ENCODE results near the gene TCF12.

Gene TCF12

DNA sequence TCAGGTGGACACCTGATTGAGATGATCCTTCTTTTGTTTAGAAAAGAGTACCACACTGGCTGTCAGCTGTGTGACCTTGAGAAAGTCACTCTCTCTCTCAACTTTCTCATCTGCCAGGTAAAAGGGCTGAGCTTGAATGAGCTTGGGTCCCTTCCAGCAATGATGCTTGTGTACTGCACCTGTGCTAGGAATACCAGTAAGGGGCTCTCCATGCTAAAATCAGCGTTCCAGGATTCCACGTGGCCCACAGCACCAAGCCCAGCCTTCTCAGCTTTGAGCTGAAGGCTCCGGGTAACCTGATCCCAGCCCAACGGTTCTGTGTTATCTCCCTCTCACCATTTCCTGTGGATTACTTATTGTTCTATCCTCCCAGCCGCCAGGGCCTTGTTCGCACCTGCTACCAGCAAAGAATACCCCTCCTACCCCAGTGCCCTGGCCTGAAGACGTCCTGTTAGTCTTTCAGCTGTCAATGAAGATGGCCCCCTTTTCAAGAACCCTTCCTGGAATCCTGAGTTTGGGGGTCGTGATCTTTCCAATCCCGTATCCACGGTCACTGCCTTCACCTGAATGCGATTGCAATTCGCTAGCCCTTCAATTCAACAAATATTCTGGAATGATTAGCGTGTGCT, 403.6 kb downstream of the TCF12 start:
- no peak for DNase-seq

DNA sequence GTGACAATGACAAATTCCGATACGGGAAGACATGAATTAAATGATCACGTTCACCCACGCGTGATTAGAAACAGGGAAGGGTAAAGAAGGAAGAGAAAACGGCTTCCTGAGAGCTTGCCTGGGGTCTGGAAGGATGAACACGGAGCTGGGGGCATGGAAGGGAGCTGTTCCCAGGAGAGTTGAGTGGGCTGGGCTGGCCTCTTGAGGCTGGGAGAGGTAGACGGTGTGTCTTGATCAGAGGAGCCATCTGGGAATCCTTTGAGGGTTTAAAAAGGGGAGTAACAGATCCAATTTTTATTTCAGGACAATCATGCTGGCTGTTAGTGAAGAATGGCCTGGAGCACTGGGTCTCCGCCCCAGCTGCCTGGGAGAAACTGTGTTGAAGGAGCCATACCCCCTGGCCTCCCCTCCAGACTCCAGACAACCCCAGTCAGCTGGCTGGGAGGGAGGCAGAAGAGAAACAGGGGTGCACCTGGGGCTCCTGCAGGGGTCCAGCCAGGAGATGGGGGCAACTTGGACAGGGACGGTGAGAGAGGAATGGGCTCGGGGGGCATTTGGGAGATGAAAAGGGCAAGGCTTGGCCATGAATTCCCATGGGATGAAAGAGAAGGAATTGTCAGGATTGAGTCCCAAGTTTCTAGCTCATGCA, 404.3 kb downstream of the TCF12 start:
- DNase-seq: no peak

DNA sequence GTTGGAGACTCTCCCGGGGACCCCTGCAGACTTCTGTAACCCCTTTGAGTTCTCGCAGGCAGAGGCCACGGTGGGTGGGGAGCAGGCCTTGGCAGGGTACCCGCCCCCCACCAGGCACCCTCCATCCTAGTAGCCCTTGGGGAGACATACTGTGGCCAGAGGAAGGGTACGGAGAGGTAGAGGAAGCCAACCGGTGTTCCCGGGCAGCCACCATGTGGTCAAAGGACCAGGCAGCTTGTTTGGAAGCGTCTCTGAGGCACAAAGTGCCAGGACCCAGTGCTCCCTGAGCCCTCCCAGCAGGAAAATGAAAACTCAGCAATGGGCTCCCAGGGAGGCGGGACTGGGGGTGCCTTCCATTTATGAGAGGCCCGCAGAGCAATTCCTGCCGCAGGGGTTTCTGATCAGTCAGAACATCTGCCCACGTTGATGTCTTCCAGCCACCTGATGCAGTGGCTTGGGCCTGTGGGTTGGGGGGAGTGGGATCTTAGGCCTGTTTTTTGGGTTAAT, 404.9 kb downstream of the TCF12 start:
- no peak for DNase-seq

DNA sequence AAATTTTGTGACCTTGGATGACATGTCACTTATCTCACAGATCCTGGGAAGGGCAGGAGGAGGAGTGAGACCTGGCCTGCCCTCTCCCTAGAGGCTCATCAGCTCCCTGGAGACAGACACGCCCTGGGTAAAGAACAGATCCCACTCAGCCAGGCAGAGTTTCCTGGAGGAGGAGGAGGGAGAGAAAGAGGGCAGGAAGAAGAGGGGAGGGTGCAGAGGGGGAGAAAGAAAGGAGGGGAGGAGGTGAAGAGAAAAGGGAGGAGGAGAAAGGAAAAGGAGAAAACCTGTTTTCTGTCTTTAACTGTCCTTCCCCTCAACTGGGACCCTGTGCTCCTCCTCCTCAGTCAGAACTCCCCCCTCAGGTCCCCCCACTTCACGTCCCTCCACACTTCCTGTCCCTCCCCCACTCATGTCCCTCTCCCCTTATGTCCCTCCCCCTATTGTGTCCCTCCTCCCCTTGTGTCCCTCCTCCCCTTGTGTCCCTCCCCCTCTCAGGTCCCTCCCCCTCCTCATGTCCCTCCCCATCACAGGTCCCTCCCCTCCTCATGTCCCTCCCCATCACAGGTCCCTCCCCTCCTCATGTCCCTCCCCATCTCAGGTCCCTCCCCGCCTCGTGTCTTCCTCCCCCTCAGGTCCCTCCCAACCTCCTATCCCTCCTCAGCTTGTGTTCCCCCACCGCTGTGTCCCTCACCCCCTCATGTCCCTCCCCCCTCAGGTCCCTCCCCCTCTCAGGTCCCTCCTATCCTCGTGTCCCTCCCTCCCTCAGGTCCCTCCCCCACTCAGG, 405.6 kb downstream of the TCF12 start:
- DNase-seq: no peak

DNA sequence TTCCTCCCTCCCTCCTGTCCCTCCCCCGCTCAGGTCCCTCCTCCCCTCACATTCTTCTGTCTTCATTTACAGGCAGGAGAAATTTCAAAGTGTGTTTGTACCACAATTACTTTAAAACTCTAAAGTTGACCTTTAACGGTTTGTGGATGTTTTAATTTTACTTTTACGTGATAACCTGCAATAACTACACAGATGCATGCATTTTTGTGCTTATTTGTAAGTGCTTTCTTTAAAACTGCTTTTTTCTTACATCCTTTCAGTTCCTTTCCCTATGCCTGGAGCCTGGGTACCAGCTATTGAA, 406.1 kb downstream of the TCF12 start:
- no peak for DNase-seq

DNA sequence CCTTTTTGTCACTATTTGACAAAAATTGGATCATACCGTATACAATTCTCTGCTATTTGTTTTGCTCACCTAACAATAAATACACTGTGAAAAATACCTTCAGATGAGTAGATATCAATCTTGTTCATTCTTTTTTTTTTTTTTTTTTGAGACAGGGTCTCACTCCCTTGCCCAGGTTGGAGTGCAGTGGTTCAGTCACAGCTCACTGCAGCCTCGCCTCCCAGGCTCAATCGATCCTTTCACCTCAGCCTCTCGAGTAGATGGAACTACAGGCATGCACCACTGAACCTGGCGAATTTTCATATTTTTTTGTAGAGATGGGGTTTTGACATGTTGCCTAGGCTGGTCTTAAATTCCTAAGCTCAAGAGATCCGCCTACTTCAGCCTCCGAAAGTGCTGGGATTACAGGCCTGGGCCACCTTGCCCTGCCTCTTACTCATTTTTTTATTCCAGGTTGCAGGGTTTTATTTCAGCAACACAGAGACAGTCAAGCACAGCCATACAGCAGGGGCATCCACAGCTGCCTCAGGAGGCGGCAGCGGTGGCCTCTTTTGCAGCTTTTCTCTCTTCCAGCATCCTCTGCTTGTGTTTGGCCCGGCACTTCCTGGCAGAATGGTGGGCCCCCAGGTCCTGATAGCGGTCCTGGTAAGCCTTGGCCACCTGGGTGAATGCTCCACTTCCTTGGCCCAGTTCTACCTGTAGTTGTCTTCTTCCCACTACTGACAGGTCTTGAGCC, 406.7 kb downstream of the TCF12 start:
- DNase-seq: no peak

DNA sequence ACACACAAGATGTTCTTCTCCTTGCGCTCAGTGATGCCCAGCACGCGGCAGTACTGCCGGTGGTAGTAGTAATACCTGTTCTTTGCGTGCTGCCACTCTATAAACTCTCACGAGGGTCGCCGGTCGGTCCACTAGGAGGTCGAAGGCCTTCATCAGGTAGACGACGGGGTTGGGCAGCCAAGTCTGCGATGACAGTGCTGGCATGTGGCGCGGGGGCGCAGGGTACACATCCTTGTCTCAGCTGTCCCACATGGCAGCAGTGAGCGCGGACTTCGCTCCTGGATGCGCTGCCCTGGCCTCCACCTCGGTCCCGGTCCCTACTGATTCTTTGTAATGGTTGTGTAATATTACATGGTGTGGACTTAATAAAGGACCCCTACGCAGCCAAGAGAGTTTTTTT, 407.8 kb downstream of the TCF12 start:
- DNase-seq: no peak

DNA sequence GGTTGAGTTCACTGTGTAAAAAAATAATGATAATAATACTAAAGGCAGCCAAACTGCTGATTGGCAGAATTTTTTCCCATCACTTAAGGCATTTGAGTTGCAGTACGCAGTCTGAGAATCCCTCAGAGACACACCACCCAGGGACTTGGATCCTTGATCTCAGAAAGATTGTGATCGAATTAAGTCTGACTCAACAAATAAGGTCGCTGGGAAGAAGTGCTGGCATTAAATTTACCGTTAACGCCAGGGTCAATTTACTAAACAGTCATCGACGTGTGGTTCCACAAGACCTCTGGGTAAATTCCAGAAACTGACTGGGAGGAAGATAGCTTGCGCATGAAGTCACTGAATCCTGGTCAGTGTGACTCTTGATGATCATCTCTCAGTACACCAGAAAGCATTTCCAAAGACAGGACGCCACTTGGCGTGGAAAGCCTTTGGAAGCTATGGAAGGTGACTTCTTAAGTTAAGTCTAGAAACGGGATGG, 409.6 kb downstream of the TCF12 start:
- no peak for DNase-seq

DNA sequence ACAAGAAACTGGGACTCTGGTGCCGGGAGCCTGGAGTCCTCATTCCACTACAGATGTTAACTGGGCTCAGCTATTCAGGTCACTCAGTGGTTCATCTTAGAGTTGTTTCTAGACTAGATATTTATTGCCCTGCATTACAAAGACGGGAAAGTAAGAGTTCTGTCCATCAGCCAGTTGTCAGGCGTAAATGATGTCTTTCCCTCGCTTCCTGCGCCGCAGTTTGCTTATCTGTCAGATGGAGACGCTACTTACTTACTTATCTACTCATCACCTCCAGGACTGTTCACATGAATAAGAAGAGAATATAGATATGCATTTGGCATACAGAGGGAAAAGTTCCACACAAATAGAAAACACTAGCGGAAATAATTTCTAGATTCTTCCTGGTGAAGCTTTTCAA, 410.0 kb downstream of the TCF12 start:
- no peak for DNase-seq

DNA sequence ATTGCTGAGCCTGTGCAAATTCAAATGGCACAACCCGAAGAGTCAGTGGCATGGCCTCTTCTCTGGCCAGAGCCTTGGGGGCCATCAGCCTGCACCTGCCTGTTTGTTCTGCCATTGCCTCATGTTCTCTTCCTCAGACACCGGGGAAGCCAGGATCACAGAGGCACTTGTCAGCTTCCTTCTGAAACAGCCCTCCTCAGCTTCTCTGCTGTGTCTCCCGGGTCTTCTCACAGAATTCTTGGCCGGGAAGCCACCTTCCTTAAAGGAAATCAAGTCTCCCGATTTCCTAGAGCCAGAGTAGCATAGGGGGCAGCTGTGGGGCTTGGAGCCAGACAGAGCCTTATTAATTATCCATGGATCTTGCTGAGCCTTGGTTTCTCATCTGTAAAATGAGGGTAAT, 410.5 kb downstream of the TCF12 start:
- no peak for DNase-seq

DNA sequence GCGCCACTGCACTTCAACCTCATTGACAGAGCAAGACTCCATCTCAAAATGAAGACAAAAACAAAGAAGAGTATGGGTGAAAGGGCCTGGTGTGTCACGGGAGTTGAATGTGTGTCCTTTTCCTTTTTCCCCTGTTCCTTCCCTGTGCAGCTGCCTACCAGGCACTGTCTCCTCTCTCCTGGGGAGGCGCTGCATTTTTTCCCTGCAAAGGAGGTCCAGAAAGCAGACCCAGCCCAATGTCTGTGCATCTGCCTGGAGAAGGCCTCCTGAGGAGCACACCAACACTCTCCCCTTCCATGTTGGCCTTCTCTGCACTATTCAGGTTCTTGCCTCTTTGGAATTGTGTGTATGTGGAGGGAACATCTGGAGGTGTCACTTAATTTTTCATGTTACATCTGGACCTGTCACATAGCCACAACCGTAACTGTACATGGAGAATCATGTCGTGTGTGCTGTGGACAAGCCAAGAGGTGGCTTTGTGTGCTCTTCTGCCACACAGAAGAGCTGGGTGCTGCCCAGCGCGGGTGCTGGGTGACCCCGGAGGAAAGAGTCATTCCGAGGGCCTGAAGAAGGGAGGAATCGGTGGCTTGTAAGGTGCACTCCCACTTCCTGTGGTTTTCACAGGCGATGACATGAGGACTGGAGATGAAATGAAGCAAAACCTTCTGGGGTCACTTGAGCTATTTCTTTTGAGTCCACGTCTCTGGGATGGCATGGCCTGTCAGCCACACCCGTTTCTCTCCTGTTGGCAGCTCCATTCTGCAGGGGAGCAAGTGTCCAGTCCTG, 411.3 kb downstream of the TCF12 start:
- DNase-seq: no peak

DNA sequence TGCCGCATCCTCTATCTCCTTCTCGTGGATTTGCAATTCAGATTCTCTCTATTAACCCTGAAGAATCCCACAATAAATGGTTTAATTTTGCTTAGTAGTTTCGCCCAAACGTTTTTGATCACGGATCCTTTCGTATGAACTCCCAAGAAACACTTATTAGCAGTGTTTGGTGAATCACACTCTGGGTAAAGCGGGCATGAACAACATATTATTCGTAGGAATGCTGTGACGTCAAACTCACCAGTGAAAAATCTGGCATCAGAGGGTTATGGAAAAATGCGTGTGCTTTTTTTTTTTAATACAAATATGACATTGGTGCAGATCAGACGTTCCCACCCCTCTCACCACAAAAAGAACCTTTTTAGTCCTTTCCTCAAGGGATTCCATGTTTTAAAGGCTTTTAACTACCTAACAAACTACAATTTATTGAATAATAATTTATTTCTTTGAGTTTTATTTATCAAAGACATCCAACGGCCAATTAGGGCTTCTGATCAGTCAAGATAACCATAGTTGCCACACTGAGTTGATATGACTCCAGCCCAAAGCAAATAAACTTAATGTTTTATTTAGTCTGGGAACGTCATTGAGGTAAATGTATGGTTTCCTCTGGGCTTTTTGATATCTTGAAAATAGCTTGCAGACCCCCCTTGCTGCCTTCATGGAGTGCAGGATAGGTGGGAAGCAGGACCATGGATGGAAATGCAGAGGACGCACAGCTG, 412.3 kb downstream of the TCF12 start:
- DNase-seq: no peak

DNA sequence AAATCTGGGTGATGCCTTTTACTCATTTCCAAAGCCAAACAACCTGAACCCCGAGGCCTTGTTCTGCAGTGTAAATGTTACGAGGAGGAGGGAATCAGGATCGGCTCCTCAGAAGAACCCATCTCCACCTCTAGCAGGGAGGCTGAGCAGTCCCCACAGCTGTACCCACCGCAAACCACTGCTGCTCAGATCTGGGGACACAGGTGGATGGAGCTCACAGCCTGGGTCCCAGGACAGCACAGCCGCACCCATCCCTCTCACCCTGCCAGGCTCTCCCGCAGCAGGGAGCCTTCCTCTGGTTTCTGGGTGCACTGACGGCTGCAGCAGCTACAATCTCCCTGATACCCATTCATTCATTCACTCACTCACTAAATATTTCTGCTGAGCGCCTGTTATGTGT, 413.9 kb downstream of the TCF12 start:
- DNase-seq: no peak

DNA sequence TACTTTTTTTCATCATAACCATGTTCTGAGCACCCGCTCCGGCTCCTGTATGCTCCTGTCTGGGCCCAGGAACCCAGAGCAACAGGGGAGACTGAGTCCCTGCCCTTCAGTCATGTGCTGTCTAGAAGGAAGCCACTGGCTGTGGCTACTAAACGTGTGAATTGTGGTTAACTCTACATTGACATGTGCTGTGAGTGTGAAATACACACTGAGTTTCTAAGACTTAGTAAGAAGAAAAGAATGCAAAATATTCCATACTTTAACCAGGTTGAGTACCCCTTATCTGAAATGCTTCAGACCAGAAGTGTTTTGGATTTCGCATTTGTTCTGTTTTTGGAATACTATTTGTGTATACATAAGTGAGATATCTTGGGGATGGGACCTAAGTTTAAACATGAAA, 415.0 kb downstream of the TCF12 start:
- no peak for DNase-seq

DNA sequence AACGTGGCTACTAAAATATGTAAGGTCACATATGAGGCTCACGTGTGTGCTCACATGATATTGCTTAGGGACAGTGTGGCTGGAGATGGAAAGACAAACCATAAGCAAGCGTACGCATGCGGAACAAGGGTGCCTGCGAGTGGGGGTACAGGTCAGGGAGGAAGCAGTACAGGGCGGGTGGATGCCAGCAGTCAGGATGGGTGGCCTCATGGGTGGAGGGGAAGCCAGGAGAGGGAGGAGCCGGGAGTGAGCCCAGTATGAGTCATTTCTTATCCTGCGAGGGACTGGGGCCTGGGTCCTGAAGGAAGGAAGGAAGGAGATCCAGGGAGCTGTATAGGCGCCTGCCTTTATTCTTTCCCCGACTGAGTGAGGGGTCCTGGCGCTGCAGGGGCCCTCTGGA, 415.8 kb downstream of the TCF12 start:
- no peak for DNase-seq

DNA sequence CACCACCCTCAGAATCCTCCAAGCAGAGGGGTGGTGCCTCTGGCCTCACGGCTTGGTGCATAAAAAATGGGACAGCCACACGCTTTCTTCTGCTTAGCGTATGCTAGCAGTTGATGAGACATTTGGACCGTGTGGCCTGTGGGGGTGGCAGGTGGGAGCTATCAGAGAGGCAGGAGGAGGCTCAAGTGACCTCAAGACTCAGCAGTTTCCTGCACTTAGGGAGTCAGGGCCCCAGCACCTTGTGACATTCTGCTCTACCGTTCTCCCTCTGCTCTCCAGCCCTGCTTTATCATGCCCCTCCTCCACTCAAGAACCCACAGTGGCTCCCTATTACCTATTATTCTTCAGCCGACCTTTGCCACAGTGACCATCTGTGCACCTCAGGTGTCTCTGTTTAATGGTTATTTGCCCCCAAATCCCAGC, 416.9 kb downstream of the TCF12 start:
- no peak for DNase-seq

DNA sequence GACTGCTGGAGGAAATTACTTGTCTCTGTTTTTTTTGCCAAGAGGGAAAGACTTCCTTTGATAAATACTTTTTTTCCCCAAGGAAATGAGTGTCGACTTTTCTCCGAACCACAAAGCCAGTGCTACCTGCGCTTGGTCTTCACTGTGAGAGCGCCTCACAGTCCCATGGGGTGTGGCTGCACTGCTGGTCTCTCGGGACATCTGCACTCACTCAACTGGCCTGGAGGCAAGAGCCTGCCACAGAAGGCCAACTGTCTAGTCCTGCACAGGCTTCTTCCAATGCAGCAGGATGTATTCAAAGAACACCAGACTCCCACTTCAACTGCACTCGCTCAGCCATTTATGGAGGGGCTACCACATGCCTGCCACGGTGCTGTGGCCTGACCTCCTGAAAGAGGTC, 417.3 kb downstream of the TCF12 start:
- DNase-seq: no peak

DNA sequence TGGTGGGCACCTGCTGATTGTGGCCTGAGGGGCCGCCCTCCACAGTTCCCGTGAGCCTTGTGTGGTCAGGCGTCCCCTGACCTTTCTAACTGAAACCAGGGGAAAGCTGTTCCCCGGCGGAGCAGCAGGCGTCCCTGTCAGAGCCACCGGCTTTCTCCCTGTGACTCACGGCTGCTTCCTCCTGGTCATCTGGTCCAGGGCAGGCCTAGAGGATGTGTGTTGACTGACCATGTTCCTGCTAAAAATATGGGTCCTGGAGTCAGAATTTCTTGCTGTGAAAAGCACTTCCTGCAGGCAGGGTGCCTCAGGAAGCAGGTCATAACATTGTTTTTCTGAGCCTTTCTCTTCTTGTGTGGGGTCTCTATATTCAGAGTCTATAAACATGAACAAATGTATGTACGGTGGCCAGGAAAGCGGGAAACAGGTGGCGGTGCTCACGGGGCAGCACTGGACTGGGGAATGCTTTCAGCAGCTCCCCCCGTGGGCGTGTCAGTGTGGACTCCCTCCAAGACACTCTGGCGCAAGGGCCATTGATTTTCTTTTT, 419.5 kb downstream of the TCF12 start:
- DNase-seq: no peak

DNA sequence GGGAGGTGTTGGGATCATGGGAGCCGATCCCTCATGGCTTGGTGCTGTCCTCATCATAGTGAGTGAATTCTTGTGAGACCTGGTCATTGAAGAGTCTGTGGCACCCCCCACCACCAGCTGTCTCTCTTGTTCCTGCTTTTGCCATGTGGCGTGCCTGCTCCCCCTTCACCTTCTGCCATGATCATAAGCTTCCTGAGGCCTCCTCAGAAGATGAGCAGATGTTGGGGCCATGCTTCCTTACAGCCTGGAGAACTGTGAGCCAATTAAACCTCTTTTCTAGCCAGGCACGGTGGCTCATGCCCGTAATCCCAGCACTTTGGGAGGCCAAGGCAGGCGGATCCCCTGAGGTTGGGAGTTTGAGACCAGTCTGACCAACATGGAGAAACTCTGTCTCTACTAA, 420.9 kb downstream of the TCF12 start:
- DNase-seq: no peak

Data from right kidney (tissue), 1 donor.